ENCODE measurements around the gene TRIO.

The TRIO gene

DNA sequence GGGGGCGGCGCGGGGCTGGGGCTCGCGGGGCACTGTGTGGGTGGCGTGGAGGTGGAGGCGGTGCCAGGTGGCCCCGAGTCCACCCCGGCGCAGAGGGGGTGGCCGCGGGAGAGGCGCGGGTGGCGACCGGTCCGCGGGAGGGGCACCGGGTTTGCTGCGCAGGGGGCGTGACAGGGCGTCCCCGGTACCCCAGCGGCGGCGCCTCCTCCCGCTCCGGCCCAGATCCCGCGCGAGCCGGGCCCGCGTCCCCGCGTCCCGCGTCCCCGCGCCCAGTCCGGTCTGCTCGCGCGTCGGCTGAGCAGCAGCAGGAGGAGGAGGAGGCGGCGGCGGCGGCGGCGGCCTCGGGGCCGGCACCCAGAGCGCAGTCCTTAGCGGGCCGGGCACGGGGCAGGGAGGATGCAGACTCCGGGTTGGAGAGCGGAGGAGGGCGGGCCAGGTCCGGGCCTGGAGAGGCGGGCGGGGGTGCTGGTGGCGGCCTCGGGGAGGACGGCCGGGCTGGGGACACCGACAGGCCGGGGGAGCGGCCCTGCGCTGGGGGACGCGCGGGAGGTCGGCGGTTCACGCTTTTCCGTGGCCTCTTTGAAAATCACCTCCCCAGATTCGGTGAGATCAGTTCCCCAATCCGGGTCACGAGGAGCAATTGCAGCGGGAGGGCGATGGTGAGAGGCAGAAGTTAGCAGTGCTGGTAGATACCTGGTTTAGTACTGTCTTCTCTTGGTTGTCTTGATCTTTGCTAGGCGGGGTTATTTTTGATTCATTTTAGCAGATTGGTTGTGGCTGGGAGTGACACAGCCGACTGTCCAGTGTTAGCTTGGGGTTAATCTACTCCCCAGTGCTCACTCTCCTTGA lies 1.7 kb downstream of the TRIO start:
- intact Hi-C loops (cut with DNase I; ENCODE audit: low total_unique reads) = loop anchor here (5.0 kb wide), 1 partner anchor 117 kb away; no protein-coding TSS in a partner anchor
- no peaks in the 10 kb centered on the region for H3K36me3 ChIP-seq
- H3K4me1 ChIP-seq = peaks cover 0 to 59% (median 38%) of the 10 kb centered on the region in 4 donors

DNA sequence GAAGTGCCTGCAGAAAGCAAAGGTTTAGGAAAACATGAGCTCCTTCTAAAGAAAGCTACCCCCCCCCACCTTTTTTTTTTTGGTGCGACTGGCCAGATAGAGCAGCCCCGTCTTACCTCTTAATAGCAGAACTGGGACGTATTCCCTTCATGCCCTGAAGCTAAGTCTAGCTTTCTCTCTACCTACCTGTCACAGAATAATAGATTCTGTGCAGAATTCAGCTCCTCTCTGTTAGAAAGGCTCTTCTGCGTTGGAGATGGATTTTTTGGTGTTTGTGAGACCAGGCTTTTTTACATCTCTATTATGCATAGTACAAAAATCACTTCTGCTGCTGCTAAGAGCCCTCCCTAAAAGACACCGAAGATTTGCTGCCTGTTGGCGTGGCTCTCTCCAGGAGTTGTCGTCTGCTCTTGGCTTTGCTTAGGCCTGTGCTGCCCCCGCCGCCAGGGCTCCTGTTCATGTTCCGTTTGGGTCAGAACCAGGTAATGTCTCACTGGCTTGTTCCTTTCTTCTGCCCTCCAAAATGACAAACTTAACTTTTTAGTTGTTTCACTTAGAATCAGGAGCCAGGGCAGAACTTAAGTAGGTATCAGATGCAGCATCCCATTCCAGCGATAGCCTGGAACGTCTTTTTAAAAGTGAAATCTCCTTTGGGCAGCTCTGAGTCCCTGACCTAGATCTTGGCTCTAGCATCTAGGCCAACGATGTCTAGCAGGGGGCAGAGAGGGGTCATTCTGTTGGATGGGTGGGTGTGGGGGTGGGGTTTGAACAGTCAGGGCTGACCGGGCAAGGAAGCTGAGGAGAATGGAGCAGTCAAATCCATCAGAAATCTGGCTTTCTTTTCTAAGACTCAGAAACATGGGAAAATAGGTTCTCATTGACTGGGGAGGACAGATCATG lies 2.5 kb downstream of the TRIO start:
- Histone ChIP-seq H3K4me3 (peak overlapping the region; percentile 89 to 91), H3K36me3 (no peaks in the 10 kb centered on the region), H3K27ac (peak overlapping the region; percentile 93 to 96), H3K9me3 (no peaks in the 10 kb centered on the region), H3K4me1 (peaks cover 0 to 60% (median 41%) of the 10 kb centered on the region in 4 donors), H3K27me3 (no peaks in the 10 kb centered on the region)
- DNase-seq = no peak
- TF ChIP-seq, protein P1, sequence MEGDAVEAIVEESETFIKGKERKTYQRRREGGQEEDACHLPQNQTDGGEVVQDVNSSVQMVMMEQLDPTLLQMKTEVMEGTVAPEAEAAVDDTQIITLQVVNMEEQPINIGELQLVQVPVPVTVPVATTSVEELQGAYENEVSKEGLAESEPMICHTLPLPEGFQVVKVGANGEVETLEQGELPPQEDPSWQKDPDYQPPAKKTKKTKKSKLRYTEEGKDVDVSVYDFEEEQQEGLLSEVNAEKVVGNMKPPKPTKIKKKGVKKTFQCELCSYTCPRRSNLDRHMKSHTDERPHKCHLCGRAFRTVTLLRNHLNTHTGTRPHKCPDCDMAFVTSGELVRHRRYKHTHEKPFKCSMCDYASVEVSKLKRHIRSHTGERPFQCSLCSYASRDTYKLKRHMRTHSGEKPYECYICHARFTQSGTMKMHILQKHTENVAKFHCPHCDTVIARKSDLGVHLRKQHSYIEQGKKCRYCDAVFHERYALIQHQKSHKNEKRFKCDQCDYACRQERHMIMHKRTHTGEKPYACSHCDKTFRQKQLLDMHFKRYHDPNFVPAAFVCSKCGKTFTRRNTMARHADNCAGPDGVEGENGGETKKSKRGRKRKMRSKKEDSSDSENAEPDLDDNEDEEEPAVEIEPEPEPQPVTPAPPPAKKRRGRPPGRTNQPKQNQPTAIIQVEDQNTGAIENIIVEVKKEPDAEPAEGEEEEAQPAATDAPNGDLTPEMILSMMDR (IDR thresholded peaks at IDR 0.05) = no peak
- intact Hi-C loops (cut with DNase I; ENCODE audit: low total_unique reads) = no loop called here

More for the DNA sequence above, 1.7 kb downstream of the TRIO start:
- H3K9me3 ChIP-seq = no peaks in the 10 kb centered on the region
- DNase-seq = peak; percentile 61 to 81
- TF ChIP-seq, protein P1 (IDR thresholded peaks at IDR 0.05) = no peak
- H3K27me3 ChIP-seq = no peaks in the 10 kb centered on the region
- H3K27ac ChIP-seq = peak overlapping the region; percentile 93 to 96
- H3K4me3 ChIP-seq = peak overlapping the region; percentile 89 to 91

DNA sequence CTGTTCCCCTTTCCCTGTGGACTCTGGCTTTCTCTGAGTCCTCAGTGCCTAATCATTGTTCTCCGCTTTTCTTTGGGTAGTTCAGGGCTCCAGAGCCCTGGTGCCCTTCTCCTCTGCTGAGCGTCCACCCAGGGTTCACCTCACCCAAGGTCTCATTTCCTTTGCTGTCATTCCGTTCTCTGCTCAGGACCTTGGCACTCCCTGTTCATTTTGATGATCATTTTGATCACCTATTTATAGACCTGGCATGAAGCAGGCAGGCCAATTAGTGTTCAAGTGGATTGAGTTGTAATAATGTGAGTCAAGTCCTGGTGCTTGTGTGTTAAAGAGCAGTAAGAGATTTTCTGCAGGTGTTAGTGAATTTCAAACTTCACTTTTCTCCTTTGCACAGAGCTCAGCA lies 3.6 kb downstream of the TRIO start:
- H3K36me3 ChIP-seq = no peaks in the 10 kb centered on the region
- TF ChIP-seq, protein P1 (IDR thresholded peaks at IDR 0.05) = no peak
- no peaks in the 10 kb centered on the region for H3K9me3 ChIP-seq
- peak overlapping the region in 1 of 2 donors; percentile 91 for H3K4me3 ChIP-seq
- intact Hi-C loops (cut with DNase I; ENCODE audit: low total_unique reads) = no loop called here
- peak overlapping the region; percentile 39 to 93 for H3K27ac ChIP-seq
- peaks cover 0 to 61% (median 41%) of the 10 kb centered on the region in 4 donors for H3K4me1 ChIP-seq
- DNase-seq = no peak
- H3K27me3 ChIP-seq = no peaks in the 10 kb centered on the region

DNA sequence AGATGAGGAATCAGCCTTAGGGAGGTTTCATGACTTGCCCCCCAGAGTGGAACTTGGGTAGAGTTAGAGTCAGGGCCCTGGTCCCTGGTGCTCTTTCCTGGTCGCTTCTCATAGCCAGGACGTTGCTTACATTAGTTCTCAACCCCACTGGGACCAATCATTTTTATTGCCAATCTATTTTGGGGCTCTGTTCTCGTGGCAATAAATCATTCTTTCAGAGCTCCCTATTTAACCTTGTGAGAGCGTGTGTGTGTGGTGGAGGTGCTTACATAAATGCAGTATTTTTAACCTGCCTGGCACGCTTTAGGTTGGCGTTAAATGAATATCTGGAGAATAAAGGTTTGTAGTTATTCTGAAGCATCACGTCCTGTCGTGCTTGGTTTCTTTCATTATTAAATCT lies 4.1 kb downstream of the TRIO start:
- H3K9me3 ChIP-seq = no peaks in the 10 kb centered on the region
- H3K4me3 ChIP-seq = peak overlapping the region in 1 of 2 donors; percentile 4
- no peaks in the 10 kb centered on the region for H3K36me3 ChIP-seq
- TF ChIP-seq, protein P1 (IDR thresholded peaks at IDR 0.05) = no peak
- peak overlapping the region; percentile 39 to 93 for H3K27ac ChIP-seq
- no peak for DNase-seq
- intact Hi-C loops (cut with DNase I; ENCODE audit: low total_unique reads) = no loop called here
- no peaks in the 10 kb centered on the region for H3K27me3 ChIP-seq
- H3K4me1 ChIP-seq = peaks cover 0 to 59% (median 41%) of the 10 kb centered on the region in 4 donors

DNA sequence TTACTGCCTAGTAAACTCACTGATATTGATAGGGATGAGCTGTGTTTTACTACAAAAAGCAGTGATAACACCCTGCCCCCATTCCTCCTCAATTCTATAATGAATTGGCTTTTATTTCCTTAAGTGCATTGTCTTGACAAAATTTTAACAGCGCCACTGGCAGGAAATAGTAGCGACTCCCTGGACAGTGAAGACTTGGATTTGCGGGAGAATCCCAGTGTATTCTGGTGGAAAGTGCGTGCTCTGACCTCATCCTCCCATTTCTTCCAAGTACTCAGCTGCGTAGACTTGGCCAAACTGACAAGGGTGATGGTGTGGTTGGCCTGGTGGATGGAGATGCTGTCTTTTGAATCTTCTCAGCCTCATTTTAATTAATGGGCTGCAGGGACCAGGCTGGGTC lies 5.3 kb downstream of the TRIO start:
- Histone ChIP-seq H3K27me3 (no peaks in the 10 kb centered on the region), H3K4me1 (peaks cover 0 to 70% (median 48%) of the 10 kb centered on the region in 4 donors), H3K36me3 (no peaks in the 10 kb centered on the region), H3K27ac (no peak overlapping the region), H3K4me3 (no peak overlapping the region), H3K9me3 (no peaks in the 10 kb centered on the region)
- intact Hi-C loops (cut with DNase I; ENCODE audit: low total_unique reads) = no loop called here
- no peak for DNase-seq
- TF ChIP-seq, protein P1 (IDR thresholded peaks at IDR 0.05) = no peak
